Fibroblast of lung (primary cell): ENCODE results near the gene MID1.

Experiments
- EZH2 ChIP-seq: IDR thresholded peaks from 2 replicates; pipeline ENCODE4 v1.5.1; 2012; ENCODE audit warnings: low read length, control low read depth, mild to moderate bottlenecking; ENCODE audit errors: missing control alignments
- TF ChIP-seq, protein P1 (sequence below), 2 donors: IDR thresholded peaks in 1 of 2; conservative IDR thresholded peaks in 1 of 2; 1 replicate in 1 of 2; 2 replicates in 1 of 2; pipeline ENCODE4 v1.5.1; 2011 to 2012; ENCODE audit warnings: low read length in 2 of 2, control low read depth in 1 of 2, inconsistent platforms in 1 of 2, low read depth in 1 of 2, mild to moderate bottlenecking in 1 of 2

DNA sequence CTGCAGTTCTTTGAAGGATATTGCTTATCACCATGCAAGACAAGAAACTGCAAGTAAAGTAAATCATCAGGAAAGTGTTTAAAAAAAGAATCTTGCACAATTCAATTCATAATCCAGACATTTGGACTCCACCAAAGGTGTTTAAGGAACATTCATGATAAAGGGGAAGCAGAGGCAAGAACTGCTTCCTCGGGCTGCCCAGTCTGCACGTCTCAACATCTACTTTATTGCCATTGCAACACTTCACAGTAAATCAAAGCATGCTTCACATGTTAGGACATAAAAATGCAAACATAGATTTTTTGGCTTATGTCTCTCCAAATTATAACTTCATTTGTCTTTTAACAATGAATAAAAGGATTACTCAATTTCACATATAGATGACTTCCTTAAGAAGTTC lies 42.5 kb downstream of the MID1 start:
- no peak for TF ChIP-seq EZH2
- TF ChIP-seq, protein P1, sequence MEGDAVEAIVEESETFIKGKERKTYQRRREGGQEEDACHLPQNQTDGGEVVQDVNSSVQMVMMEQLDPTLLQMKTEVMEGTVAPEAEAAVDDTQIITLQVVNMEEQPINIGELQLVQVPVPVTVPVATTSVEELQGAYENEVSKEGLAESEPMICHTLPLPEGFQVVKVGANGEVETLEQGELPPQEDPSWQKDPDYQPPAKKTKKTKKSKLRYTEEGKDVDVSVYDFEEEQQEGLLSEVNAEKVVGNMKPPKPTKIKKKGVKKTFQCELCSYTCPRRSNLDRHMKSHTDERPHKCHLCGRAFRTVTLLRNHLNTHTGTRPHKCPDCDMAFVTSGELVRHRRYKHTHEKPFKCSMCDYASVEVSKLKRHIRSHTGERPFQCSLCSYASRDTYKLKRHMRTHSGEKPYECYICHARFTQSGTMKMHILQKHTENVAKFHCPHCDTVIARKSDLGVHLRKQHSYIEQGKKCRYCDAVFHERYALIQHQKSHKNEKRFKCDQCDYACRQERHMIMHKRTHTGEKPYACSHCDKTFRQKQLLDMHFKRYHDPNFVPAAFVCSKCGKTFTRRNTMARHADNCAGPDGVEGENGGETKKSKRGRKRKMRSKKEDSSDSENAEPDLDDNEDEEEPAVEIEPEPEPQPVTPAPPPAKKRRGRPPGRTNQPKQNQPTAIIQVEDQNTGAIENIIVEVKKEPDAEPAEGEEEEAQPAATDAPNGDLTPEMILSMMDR (conservative IDR thresholded peaks at IDR 0.05 in 1 of 2, IDR thresholded peaks at IDR 0.05 in 1 of 2; ENCODE audit: low read depth in 1 of 2, low read length in 2 of 2), result no peak
